Osteocyte (in vitro differentiated cells): ENCODE data around the gene CNOT11. TPM values are rescaled to one million over a fixed set of nuclear protein-coding genes. Genes with fewer than 3 reads are reported as not detected.

ENCODE experiments used
- DNase-seq: peaks from one replicate; pipeline ENCODE4 v3.0.0; 2021; ENCODE audit warnings: mixed read lengths; ENCODE audit not compliant: unreplicated experiment; ENCODE audit errors: extremely low spot score
- H3K27ac Mint-ChIP-seq: one replicate; pipeline ENCODE4 v1.8.0; 2021; ENCODE audit warnings: mild to moderate bottlenecking, mixed read lengths; ENCODE audit not compliant: unreplicated experiment
- H3K27me3 Mint-ChIP-seq: one replicate; pipeline ENCODE4 v1.8.0; 2021; ENCODE audit warnings: mixed read lengths; ENCODE audit not compliant: unreplicated experiment
- H3K36me3 Mint-ChIP-seq: one replicate; pipeline ENCODE4 v1.8.0; 2021; ENCODE audit warnings: mixed read lengths; ENCODE audit not compliant: unreplicated experiment
- H3K4me1 Mint-ChIP-seq: one replicate; pipeline ENCODE4 v1.8.0; 2021; ENCODE audit warnings: mixed read lengths; ENCODE audit not compliant: unreplicated experiment
- H3K4me3 Mint-ChIP-seq: one replicate; pipeline ENCODE4 v1.8.0; 2021; ENCODE audit warnings: mild to moderate bottlenecking, moderate library complexity, mixed read lengths; ENCODE audit not compliant: unreplicated experiment
- H3K9me3 Mint-ChIP-seq: one replicate; pipeline ENCODE4 v1.8.0; 2021; ENCODE audit warnings: mixed read lengths; ENCODE audit not compliant: unreplicated experiment
- CTCF ChIP-seq: fragments of 200-600 bp; sonication (generic); IDR thresholded peaks from 2 replicates; pipeline ENCODE4 v1.5.0; 2021; ENCODE audit warnings: antibody characterized with exemption, mild to moderate bottlenecking, moderate library complexity
- total RNA-seq: library from RNA; stranded (reverse); gene quantifications from 2 replicates; pipeline ENCODE4 v1.2.1, GENCODE V29; 2021

CNOT11 gene
- total RNA-seq, 1 donor from 2014 or later: 31.4 TPM

DNA sequence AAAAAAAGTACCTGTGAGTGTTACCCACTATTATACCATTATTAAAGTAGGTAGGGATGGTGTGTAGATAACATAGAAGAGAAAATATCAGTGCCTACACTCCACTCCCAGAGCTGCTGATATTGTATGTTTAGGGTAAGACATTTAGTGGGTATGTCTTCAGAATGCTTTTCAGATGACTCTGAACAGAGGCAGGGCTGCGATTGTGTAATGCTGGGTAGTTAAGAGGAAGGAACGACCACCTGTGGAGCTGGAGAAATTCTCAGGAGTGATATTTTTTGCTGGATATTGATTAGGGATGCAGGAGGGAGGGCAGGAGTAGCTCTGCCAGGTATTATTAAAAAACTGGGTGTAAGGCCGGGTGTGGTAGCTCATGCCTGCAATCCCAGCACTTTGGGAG is 2.8 kb downstream of the CNOT11 start:
- H3K4me3 Mint-ChIP-seq: peak overlapping the region; percentile 23
- no peak for DNase-seq
- H3K27ac Mint-ChIP-seq: no peak overlapping the region
- TF ChIP-seq CTCF: no peak
- peaks cover 28% of the 10 kb centered on the region for H3K4me1 Mint-ChIP-seq
- H3K27me3 Mint-ChIP-seq: no peaks in the 10 kb centered on the region
- H3K36me3 Mint-ChIP-seq: peaks cover 15% of the 10 kb centered on the region
- no peaks in the 10 kb centered on the region for H3K9me3 Mint-ChIP-seq

- H3K4me3 Mint-ChIP-seq: no peak overlapping the region
- H3K27ac Mint-ChIP-seq: no peak overlapping the region
- H3K36me3 Mint-ChIP-seq: peaks cover 15% of the 10 kb centered on the region
- peaks cover 27% of the 10 kb centered on the region for H3K4me1 Mint-ChIP-seq
- no peaks in the 10 kb centered on the region for H3K27me3 Mint-ChIP-seq
- H3K9me3 Mint-ChIP-seq: no peaks in the 10 kb centered on the region
- DNase-seq: no peak
- TF ChIP-seq CTCF: no peak
These were observed 3.6 kb downstream of the CNOT11 start for GRCh38 chr2:101256316-101256715.

DNA sequence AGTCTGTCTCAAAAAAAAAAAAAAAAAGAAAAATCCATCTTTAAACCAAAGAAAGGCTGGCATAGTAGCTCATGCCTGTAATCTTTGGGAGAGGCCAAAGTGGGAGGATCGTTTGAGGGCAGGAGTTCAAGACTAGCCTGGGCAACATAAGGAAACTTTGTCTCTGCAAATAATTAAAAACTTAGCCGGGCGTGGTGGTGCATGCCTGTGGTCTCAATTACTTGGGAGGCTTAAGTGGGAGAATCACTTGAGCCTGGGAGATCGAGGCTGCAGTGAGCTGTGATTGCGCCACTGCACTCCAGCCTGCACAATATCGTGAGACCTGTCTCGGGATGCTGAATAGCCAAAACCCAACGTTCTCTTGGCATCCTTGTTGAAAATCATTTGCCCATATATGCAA is 6.1 kb downstream of the CNOT11 start:
- Mint-ChIP-seq H3K4me1 (peaks cover 19% of the 10 kb centered on the region), H3K9me3 (no peaks in the 10 kb centered on the region), H3K27ac (no peak overlapping the region), H3K27me3 (no peaks in the 10 kb centered on the region), H3K36me3 (peaks cover 27% of the 10 kb centered on the region), H3K4me3 (no peak overlapping the region)
- no peak for TF ChIP-seq CTCF
- no peak for DNase-seq

DNA sequence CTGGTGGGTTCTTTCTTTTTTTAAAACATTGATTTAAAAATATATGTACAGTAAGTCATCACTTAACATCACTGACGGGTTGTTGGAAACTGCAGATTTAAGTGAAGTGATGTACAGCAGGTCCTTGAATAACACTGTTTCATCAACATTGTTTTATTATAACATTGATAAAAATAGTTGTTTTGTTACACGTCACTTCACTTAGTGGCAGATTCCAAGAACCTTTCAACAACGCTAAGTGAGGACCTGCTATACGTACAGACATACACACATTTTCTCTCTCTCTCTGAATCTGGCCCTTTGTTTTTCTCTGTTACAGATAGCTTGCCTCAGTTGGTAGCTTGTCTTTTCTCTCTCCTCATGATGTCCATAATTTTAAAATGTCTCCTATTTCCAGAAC is 9.5 kb downstream of the CNOT11 start:
- Mint-ChIP-seq H3K4me3 (no peak overlapping the region), H3K27me3 (no peaks in the 10 kb centered on the region), H3K9me3 (no peaks in the 10 kb centered on the region), H3K27ac (no peak overlapping the region), H3K4me1 (no peaks in the 10 kb centered on the region), H3K36me3 (peaks cover 43% of the 10 kb centered on the region)
- DNase-seq: no peak
- no peak for TF ChIP-seq CTCF

- Mint-ChIP-seq H3K9me3 (no peaks in the 10 kb centered on the region), H3K4me3 (no peak overlapping the region), H3K27ac (no peak overlapping the region), H3K36me3 (peaks cover 45% of the 10 kb centered on the region), H3K27me3 (no peaks in the 10 kb centered on the region), H3K4me1 (peaks cover 6% of the 10 kb centered on the region)
- no peak for DNase-seq
- TF ChIP-seq CTCF: no peak
These were observed 10.7 kb downstream of the CNOT11 start for GRCh38 chr2:101263377-101263800.
